ENCODE measurements around the gene RFTN1.

The RFTN1 gene

DNA sequence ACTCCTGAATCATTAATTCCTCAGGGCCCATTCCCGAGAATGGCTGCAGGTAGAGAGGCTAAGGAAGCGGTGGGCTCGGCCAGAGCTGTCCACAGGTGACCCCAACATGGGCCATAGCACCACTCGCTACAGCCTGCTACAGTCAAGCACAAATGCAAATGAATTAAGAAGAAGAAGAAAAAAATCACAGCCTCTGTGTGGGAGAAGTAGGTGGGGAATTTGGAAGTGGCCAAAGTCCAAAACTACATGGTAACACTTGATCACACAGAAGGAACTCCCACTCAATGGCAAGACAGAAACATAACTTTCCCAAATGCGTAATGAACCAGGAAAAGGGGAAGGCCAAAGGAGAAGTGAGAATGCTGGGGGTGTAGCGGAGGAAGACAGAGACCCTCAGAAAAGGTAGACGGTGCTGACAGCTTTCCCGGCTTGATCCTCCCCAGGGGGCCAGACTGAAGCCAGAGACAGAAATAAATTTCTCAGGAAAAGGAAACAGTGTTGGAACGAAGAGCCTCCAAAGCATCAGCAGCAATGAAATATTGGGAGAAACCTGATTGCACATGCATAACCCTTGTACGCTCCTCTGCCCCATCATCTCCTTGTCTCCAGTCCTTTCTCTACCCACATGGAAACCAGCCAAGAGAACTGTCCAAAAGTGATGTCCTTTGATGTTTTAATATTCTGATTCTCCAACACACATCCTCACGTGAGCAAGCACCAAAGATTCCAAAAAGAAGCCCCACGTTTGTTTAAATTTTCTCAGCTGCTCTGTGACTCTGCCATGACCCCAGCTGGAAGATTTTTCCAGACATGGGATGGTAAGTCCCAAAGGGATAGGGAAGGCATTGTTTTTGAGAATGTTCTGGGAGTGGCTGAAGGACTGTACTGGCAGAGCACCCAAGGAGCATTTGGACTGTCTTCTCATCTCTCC lies 140.9 kb downstream of the RFTN1 start:
- TF ChIP-seq ZNF274 (IDR thresholded peaks at IDR 0.05; ENCODE audit: low read depth, low read length) = no peak
- H3K4me3 ChIP-seq (ENCODE audit: low read length) = no peak overlapping the region; the same call in 1 of the 2 replicates

DNA sequence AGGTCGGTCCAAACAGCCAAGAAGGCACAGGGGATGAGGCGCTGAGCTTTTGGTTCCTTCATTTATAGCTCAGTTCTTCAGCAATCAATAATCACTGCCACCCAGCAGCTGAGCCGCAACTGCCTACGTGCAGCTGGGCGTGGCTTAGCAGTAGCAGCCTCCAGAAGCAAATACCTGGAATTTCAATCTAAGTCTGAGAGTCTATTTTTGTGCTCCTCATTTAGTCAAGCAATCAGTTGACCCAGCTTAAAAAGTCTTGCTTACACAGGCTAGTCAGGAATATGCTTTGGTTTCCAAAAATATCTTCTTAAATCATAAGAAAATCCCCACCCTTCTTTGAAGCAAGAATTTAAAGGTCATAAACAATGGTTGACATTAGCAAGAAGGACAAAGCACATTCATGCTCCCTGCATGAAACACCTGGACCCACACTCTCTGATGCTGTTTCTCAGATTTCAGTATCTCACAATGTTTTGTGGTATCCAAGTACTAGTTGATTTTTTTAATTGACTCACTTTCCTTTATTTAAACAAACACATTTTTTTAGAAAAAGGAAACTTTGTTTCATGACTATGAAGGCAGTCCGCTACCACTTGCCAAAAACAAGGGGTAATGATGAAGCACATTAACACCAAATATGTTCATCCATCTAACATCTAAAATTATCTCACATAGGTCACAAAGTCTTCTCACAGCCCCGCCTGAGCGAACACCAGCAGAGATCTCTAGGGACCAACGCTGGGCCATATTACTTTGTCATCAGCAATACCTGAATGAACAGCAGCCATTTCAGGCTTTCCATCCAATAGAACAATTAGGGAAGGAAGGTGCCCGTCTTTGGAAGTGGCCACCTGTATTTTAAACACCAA lies 142.4 kb downstream of the RFTN1 start:
- peak overlapping the region; percentile 10; the same call in 1 of the 2 replicates for H3K4me3 ChIP-seq (ENCODE audit: low read length)
- no peak for TF ChIP-seq ZNF274 (IDR thresholded peaks at IDR 0.05; ENCODE audit: low read depth, low read length)

DNA sequence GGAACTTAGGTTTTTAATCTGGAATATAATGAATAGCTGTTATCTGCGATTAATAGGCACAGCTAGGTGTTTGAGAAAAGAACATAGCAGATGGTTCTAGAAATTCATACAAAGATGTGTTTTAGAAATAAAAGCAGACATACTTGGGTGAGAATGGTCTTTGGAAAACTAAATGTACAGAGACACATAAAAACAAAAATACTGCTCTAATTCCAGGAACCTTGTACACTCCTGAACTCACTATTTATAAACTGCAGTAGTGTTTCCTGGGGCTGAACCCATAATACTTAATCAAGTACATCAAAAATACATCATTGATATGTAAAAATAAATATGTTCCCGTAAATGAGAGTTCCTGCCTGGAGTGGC lies 143.0 kb downstream of the RFTN1 start:
- no peak for TF ChIP-seq ZNF274 (IDR thresholded peaks at IDR 0.05; ENCODE audit: low read depth, low read length)
- no peak overlapping the region for H3K4me3 ChIP-seq (ENCODE audit: low read length)

DNA sequence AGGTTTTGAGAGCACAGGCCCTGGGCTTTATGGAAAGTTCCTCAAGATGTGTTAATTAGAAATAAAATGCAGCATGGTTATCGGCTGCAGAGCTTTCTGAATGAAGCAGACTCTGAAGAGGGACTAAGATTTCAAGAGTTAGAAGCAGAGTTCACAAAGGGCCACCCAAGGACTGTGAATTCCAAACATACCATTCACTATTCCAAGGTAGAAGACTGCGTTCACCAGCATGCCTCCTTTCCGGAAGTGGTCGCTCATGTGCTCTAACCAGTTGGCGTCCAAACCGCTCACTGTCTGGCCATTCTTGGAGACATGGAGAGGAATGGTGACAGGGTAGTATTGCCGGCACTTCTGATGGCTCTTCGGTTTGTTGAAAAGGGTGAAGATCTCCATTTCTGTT lies 143.6 kb downstream of the RFTN1 start:
- no peak overlapping the region for H3K4me3 ChIP-seq (ENCODE audit: low read length)
- TF ChIP-seq ZNF274 (IDR thresholded peaks at IDR 0.05; ENCODE audit: low read depth, low read length) = no peak

DNA sequence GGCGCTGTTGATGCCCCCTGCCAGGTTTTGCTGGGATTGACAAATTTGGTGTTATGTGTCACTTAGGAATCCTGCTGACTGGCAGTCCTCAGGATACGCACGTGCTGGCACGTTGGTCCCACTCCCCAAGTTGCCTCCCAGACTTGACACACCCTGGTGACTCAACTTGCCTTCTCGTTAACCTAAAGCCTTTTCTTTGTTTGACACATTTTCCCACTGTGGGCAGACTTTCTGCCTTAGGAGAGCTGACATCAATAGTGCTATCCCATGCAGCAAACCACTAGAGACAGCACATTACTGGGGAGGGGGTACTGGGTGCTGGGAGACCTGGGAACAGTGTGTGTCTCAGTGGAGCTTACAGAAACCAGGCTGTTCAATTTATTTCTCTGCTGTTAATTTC lies 144.2 kb downstream of the RFTN1 start:
- no peak for TF ChIP-seq ZNF274 (IDR thresholded peaks at IDR 0.05; ENCODE audit: low read depth, low read length)
- no peak overlapping the region for H3K4me3 ChIP-seq (ENCODE audit: low read length)

DNA sequence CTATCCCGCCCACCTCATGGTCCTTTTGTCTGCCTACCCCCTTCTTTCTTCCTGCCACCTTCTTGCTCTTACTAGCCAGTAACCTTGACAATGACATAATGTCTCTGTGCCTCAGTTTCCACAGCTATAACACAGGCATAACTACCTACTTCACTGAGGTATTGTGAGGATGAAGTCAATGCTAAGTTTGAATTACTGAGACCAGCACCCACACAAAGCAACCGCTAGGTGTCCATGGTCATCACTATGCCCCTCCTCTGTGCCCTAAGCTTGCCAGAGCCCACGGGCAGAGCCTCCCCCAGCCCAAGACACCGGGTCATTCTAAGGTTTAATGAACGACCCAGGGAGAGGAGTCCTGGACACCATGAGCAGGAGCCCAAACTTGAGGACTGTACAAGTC lies 146.9 kb downstream of the RFTN1 start:
- no peak for TF ChIP-seq ZNF274 (IDR thresholded peaks at IDR 0.05; ENCODE audit: low read depth, low read length)
- H3K4me3 ChIP-seq (ENCODE audit: low read length) = no peak overlapping the region

DNA sequence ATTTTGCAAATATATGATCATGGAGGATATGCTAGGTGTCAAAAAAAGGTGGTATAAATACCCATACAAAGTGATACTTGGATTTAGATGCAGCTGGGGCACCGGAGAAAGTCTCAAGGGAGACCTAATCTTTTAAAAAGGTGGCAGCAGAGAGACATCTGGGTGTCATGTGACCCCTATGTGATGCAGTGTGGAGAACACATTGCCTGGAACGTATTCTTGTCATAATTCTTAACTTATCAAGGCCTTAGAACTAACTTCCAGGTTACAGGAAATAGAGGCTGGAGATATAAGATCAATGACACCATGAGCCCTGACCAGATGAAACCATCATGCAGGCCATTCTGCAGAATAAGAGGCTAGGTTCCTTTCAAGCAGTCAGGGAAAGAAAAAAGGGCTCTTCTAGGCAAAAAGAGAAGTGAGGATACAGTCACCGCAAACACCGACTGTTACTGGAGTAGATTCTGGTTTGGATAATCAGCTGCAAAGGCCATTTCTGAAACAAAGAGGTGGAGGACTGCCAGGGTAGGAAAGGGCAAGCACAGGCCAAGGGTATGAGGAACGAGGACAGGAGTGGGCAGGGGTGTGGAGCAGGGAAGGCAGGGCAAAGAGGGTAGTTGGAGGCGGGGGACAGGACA lies 147.9 kb downstream of the RFTN1 start:
- TF ChIP-seq ZNF274 (IDR thresholded peaks at IDR 0.05; ENCODE audit: low read depth, low read length) = no peak
- no peak overlapping the region for H3K4me3 ChIP-seq (ENCODE audit: low read length)

DNA sequence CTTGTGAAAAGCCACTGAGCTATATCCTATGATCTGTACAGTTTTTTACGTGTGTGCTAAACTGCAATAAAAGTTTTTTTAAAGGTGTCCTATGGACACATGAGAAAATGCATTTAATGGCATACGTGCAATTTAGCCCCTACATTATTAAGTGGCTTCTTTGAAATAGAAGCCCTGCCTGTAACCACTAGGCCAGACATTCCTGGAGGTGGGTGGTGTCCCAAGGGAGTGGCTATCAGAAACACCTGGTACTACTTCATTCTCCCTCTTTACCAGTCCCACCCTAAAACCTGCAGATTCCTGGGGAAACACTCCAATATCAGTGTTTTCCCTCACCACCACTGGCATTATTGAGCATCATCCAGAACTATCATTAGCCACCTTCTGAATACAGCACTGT lies 148.5 kb downstream of the RFTN1 start:
- no peak for TF ChIP-seq ZNF274 (IDR thresholded peaks at IDR 0.05; ENCODE audit: low read depth, low read length)
- H3K4me3 ChIP-seq (ENCODE audit: low read length) = no peak overlapping the region

DNA sequence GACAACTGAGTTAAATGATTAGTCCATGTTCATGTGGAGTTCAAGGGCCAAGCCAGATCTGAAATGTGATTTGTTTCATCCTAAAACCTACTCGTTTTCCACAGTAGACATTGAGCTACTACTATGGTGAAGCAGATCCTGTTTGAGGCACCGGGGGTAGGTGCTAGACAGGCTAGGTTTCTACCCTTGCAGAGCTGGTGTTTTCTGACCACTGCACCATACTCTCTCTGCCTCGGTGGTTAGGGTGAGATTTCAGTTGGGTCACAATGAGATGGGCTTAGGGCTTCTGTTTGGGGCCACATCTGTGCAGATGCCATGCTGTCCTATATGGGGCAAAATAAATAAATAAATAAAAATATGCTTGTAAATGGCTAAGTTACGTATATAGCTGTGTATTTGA lies 149.2 kb downstream of the RFTN1 start:
- H3K4me3 ChIP-seq (ENCODE audit: low read length) = no peak overlapping the region
- TF ChIP-seq ZNF274 (IDR thresholded peaks at IDR 0.05; ENCODE audit: low read depth, low read length) = no peak

DNA sequence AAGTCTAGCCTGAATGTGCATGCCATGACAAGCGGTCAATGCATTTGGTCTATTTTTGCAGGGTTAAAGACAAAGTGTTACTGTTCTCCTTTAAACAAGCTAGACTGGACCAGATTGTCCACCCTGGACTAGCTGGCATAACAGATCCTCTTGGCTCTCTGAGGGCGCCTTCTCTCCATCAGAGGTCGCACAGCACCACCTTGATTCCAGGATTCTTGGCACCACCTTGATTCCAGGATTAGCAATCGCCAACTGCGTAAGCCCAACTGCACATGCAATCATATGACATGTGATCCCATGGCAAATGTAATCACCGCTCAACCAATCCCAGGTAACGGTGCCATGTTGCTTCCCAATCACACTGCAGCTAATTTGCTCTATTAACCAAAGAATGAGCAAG lies 149.9 kb downstream of the RFTN1 start:
- no peak overlapping the region for H3K4me3 ChIP-seq (ENCODE audit: low read length)

DNA sequence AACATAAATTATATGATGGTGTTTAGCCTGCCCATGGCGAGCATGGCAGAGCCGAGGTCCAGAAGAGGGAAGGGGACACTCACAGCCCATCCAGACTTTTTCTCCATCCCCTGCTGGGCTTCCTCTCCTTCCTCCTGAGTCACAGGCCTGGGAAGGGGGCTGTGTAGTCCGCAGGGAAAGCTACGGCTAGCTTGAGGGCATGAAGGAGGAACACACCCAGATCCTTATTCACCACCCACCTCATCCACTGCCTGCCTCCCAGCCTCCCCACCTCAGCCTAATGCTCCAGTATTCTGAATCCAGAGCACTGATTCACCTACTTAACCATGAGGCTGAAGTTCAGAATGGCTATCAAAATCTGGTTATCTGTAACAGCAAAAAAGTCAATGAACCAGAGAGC lies 150.7 kb downstream of the RFTN1 start:
- H3K4me3 ChIP-seq (ENCODE audit: low read length) = no peak overlapping the region
- no peak for TF ChIP-seq ZNF274 (IDR thresholded peaks at IDR 0.05; ENCODE audit: low read depth, low read length)

More for the DNA sequence above, 149.9 kb downstream of the RFTN1 start:
- no peak for TF ChIP-seq ZNF274 (IDR thresholded peaks at IDR 0.05; ENCODE audit: low read depth, low read length)

DNA sequence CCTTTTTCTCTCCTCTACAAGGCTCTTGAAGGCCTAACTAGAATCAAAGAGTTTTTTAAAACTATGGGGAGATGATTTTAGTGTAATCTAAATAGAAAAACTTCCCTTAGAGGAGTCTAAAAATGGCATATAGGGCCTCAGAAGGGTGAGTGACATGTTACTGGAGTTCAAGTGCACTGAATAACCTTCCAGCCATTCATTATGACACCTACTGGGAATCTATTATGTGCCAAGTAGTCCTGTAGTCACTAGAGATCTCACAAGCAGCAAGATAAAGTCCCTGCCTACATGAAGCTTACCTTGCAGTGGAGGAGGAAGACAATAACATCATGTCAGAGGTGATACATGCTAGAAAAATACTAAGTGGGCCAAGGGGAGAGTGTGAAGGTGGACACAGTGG lies 152.4 kb downstream of the RFTN1 start:
- H3K4me3 ChIP-seq (ENCODE audit: low read length) = no peak overlapping the region
- no peak for TF ChIP-seq ZNF274 (IDR thresholded peaks at IDR 0.05; ENCODE audit: low read depth, low read length)

DNA sequence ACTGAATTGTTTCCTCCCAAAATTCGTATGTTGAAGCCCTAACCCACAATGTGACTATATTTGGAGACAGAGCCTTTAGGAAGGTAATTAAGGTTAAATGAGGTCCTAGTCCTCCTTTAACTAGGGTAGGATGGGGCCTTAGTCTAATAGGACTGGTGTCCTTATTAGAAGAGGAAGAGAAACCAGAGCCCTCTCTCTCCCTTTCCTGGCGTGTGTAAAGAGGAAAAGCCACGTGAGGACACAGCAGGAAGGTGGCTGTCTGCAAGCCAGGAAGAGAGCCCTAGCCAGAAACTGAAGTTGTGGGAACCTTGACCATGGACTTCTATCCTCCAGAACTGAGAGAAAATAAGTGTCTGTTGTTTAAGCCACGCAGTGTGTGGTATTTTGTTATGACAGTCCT lies 154.2 kb downstream of the RFTN1 start:
- no peak overlapping the region for H3K4me3 ChIP-seq (ENCODE audit: low read length)
- no peak for TF ChIP-seq ZNF274 (IDR thresholded peaks at IDR 0.05; ENCODE audit: low read depth, low read length)

DNA sequence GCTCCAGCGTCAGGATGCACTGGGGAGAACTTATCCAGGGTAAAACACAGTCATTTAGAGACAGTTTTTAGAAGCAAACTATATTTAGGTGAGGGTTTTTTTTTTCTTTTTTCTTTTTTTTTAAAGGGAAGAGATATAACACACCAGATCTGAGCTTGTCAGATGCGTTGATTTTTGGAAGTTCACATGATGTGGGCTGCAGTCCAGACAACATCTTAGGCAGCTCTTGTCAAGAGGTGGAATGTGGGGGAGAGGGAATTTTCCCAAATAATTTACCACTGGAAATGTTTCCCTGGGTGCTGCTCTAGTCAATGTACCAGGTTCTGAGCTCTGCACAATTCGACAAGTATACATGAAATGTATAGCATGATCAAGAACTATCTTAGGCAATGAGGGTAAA lies 155.2 kb downstream of the RFTN1 start:
- H3K4me3 ChIP-seq (ENCODE audit: low read length) = no peak overlapping the region
- TF ChIP-seq ZNF274 (IDR thresholded peaks at IDR 0.05; ENCODE audit: low read depth, low read length) = no peak

Measured in GM08714 (cell line).